GM19240 (cell line): ENCODE data around the gene AFG1L.
A peak's percentile ranks its signal among the peaks of the same experiment; 100 is the strongest.
"Not testable (repeated sequence)": the region's sequence is repeated elsewhere in the genome, so short reads cannot be mapped to it uniquely, and the experiment has no call there.

Source experiments
- DNase-seq: peaks from one replicate; pipeline ENCODE4 v3.0.0; 2011; ENCODE audit warnings: low spot score; ENCODE audit not compliant: insufficient read length

Gene AFG1L

DNA sequence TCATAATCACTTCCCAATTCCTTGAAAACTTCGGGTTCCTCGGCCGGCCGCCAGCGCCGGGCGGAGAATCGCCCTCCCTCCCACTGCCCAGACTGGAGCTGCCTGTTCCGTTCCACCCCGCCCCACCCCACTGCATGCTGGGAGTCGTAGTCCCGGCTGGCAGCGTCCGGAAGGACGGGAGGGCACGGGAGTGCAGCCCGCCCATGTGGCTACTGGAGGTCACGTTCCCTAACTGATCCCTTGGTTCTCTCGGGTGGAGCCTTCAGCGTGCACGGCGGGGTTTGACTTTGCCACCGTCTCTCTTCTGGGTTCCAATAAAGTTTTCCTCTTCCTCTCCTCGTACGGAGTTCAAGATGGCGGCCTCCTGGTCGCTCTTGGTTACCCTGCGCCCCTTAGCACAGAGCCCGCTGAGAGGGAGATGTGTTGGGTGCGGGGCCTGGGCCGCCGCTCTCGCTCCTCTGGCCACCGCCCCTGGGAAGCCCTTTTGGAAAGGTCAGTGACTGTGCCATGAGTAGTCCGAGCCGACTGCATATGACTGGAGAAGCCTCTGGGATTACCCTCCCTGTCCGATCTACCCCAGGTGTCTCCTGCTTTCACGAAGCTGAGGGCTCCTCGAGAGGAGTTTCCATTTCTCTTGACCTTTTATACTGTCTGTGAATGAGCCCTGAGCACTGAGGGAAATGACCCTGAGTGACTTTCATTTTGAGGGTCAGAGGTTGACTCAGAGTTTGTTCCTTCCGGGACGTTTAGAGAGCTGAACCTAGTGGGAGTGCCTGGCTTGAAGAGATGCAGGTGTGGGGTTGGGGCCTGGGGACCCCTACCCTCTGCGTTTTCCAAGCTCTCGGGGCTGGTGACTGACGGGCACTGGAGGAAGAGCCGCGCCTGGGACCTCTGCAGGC is at the start of gene AFG1L:
Gene AFG1L (plus strand): TSS at position 328 of the 899 bp plus-strand sequence. CDS start 26 bp downstream, at position 354.
- DNase-seq = peak; percentile 71

- DNase-seq = not testable (repeated sequence)
These were observed 49.8 kb upstream of the AFG1L start for GRCh38 chr6:108245095-108245494.

GRCh38 chr6:108247965-108248536 is 46.8 kb upstream of the AFG1L start:
- DNase-seq = no peak

DNA sequence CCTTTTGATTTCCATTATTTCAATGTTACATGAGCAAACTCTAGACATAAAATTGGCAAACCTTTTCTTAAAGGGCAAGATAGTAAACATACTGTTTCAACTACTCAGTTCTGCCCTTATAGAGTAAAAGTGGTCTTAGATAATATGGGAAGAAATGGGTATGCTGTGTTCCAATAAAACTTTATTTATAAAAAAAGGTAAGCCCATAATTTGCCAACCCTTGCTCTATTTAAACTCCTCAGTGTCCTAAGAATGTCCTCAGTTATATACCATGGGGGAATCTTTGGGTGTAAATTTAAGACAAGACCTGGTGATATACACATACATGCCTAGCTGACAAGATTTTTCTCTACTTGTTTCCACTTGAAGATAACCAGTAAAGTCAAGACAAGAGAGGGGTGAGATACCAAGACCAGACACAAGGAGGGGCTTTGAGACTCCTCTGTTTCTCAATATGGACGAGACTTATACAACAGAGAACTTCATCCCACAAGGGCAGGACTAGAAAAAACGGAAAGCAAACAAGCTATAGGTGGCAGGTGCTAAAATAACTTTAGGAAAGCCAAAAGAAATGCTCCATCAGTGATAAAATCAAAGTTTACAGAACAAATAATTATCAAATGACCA is 44.5 kb upstream of the AFG1L start:
- no peak for DNase-seq

DNA sequence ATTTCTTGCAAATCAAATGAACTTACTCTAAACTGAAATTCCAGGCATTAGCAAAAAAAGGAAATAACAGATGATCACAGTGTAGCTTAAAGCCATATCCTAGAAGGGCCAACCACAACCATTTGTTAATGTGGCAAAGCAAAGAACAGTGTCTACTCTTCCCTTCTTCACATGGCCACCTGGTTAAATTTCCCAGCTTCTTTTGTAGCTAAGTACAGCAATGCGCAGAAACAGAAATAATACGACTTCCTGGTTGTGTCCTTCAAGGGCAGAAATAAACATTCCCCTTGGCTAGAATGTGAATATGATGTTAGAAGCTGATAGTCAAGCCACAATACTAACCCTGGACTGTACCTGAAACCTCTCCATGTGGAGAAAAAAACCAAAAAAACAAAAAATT is 43.6 kb upstream of the AFG1L start:
- no peak for DNase-seq

DNA sequence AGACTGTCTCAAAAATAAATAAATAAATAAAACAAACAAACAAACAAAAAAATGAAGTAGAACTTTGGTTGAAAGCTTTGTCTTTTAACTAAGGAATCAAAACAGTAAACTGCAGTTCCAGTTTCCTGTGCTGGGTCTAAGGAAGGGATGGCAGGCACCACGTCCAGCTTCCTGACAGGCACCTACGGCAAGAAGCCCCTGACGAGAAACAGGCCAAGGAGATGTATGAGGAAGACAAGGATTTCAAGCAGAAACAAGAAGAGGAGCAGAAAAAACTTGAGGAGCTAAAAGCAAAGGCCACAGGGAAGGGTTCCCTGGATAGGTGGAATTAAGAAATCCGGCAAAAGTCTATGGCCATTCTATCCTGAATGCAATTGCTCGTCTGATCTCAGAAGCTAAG is 42.8 kb upstream of the AFG1L start:
- no peak for DNase-seq

GRCh38 chr6:108253241-108253640 is 41.6 kb upstream of the AFG1L start:
- no peak for DNase-seq

DNA sequence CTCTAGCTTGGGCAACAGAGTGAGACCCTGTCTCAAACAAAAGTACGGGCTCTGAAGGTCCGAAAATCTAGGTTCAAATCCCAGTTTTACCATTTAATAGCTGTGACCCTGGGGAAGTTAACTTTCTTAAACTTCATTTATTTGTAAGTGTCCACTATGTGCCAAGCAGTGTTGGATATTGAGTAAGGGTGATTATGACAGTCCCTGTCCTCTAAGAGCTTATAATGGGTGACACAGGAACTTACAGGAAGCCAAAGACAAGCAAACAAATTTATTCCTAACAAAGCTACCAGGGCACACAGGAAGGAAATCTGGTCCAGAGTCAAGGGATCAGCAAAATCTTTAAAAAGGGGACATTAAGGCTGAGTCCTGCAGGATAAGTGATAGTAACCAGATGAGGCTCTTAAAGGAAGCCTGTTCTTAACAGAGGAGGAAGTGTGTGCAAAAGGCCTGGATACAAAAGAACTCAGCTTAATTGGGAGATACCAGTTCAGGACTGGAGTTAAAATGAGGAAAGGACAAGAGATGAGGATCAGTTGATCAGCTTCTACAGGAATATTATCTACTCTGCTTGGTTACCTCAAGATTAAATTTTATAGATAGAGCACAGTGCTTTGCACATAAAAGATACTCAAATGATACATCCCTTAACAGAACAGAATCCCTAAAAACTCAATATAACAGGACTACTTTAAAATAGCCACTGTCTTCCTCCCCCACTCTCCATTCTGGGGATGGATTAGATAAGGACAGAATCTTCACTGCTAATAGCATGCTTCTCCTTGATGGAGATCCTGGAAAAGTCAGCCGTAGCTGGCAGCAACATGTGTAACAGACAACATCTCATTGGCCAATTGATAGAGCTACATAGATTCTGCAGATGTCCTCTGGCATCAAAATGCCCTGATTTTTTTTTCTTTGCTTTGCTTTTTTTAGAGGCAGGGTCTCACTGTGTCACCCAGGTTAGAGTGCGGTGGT is 40.1 kb upstream of the AFG1L start:
- DNase-seq = no peak

GRCh38 chr6:108260126-108260808 is 34.6 kb upstream of the AFG1L start:
- DNase-seq = no peak

DNA sequence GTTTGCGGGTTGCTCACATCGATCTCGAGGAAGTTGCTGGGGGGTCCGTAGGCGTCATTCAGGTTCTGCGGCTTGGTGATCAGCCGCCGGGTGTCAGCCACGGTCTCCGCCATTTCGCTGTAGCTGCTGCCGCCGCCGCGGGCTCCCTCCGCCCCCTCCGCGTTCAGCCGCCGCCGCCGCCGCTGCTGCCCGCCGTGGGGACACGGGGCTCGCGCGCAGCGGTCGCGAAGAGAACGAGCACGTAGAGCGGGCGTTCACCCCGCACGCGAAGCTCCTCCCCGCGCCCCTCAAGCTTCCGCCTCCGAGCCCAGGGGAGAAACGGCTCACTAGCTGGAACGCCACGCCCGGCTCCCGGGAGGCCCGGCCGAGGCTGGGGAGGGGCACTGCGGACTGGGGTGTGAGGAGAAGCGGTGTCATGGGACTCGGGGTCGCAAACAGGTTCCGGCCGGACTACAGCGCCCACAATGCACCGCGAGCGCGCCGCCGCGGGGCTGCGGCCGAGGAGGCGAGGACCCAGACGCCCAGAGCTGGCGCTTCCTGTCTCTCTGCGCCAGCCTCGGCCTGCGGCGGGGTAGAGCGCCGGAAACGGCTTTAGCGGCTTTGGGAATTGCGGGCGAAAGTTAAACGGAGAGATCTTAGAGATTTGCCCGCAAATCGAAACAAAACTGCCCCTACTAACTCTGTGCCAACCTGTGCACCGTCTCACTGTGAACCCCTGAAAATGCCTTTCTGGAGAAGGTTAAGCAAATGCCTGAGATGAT is 33.9 kb upstream of the AFG1L start, which contains the start of gene SNX3:
Gene SNX3 (minus strand): TSS at position 232 of the 761 bp plus-strand sequence. CDS start 119 bp downstream, at position 113.
- DNase-seq = peak; percentile 88

DNA sequence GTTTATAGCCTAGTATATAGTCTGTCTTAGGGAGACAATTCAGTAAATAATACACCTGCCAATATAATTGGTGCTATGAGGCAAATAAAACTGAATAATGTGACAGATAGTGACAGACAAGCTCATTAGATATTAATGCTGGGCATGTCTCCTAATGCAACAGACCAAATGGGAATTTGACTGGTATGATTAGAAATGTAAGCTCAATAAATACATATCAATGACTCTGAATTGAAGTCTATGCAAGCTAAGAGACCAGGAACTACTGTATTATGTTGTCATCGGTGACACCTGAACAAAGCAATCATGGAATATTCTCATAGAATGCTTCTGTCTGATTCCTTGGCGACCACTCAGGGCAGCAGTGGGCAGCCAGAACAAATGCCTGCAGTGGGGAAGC is 31.5 kb upstream of the AFG1L start:
- no peak for DNase-seq

DNA sequence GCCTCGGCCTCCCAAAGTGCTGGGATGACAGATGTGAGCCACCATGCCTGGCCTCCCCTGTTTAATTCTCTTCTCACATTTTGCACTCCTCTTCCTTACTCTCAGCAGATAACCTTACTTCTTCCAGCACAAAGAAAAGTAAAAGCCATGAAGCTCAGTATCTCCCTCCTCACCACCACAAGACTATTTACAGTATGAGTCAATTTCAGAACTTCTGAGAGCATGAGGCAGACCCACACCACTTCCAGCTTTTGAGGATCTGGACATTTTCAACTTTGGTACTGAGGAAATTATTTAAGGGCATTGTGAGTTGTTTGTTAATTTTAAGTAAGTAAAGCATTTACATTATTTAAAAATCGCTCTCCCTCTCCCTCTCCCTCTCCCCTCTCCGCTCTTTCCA is 26.0 kb upstream of the AFG1L start:
- DNase-seq = no peak

GRCh38 chr6:108269955-108270354 is 24.9 kb upstream of the AFG1L start:
- not testable (repeated sequence) for DNase-seq

DNA sequence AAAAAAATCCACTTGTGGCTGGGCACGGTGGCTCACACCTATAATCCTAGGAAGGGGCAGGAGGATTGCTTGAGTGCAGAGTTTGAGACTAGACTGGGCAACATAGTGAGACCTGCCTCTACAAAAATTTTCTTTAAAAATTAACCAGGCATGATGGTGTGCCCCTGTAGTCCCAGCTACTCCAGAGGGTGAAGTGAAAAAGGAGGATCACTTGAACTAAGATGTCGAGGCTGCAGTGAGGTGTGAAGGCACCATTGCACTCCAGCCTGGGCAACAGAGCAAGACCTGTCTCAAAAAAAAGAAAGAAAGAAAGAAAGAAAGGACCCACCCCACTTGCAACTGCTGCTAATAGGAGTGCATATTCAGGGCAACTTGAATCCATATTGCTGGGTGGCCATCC is 20.3 kb upstream of the AFG1L start:
- DNase-seq = no peak

DNA sequence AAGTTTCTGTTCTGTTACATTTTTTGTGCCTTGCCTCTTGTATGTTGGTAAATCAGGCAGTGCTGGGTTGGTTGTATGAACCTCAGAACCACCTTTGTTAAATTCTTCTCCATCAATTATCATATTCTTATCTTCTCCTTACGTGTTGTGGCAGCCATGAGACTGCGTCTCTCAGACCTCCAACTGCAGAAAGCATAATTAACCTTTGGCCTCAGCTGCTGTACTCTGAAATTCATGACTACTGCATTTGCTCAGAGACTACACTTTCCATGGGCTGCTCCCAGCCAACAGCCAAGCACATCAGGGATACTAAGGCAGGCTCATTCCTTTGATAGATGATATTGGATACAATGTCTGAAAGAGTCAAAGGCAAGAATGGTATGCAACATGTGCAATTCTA is 18.9 kb upstream of the AFG1L start:
- DNase-seq = no peak

- no peak for DNase-seq
These were observed 17.6 kb upstream of the AFG1L start for GRCh38 chr6:108277295-108277694.

- no peak for DNase-seq
These were observed 17.0 kb upstream of the AFG1L start for GRCh38 chr6:108277831-108278230.

GRCh38 chr6:108285381-108285780 is 9.5 kb upstream of the AFG1L start:
- DNase-seq = no peak

- no peak for DNase-seq
These were observed 8.5 kb upstream of the AFG1L start for GRCh38 chr6:108286366-108286765.

- DNase-seq = no peak
These were observed 7.5 kb upstream of the AFG1L start for GRCh38 chr6:108287373-108287772.
